HEK293 (cell line): ENCODE results near the gene SREBF1.

Experiments used
- CTCF ChIA-PET: fragments of 350-600 bp; formaldehyde crosslinking; extraction: SDS; loops from one replicate; lab custom pipeline; 2021; ENCODE audit warnings: antibody characterized with exemption; lab: Yijun Ruan, JAX
- POLR2A ChIA-PET: fragments of 300-600 bp; formaldehyde crosslinking; extraction: SDS; loops from one replicate; lab custom pipeline; 2020; ENCODE audit warnings: antibody characterized with exemption, inconsistent platforms; lab: Yijun Ruan, JAX
- H3K27ac ChIP-seq: fragments of 200-500 bp; sonication (Bioruptor generic); 2 replicates; pipeline ENCODE4 v1.5.1; 2014; ENCODE audit warnings: low read depth, low read length, control low read depth, inconsistent platforms; ENCODE audit errors: extremely low read depth
- H3K36me3 ChIP-seq, 2 experiments: fragments of 200-500 bp in 1 of 2; sonication (Bioruptor generic) in 1 of 2; 1 replicate in 1 of 2; 2 replicates in 1 of 2; pipeline ENCODE4 v1.5.1; 2014 to 2017; ENCODE audit warnings: inconsistent platforms in 2 of 2, low read length in 2 of 2; ENCODE audit not compliant: control insufficient read depth in 2 of 2, insufficient read depth in 1 of 2
- H3K4me1 ChIP-seq: fragments of 200-500 bp; sonication (Bioruptor generic); 2 replicates; pipeline ENCODE4 v1.5.1; 2014; ENCODE audit warnings: mild to moderate bottlenecking, low read length, inconsistent platforms; ENCODE audit not compliant: control insufficient read depth, insufficient read depth
- H3K4me3 ChIP-seq: 2 replicates; pipeline ENCODE4 v1.5.1; 2011; ENCODE audit warnings: low read depth, mild to moderate bottlenecking, control low read depth, low read length, moderate library complexity
- H3K9me3 ChIP-seq: fragments of 200-500 bp; sonication (Bioruptor generic); 2 replicates; pipeline ENCODE4 v1.5.1; 2014; ENCODE audit warnings: low read depth, low read length, inconsistent platforms; ENCODE audit not compliant: control insufficient read depth, insufficient read depth
- GLIS1 ChIP-seq: fragments of 450-650 bp; formaldehyde crosslinking; IDR thresholded peaks from 2 replicates; pipeline ENCODE4 v1.5.1; 2016; ENCODE audit warnings: missing biosample characterization, missing genetic modification characterization
- KLF1 ChIP-seq: fragments of 450-650 bp; formaldehyde crosslinking; IDR thresholded peaks from 2 replicates; pipeline ENCODE4 v1.5.1; 2016; ENCODE audit warnings: missing biosample characterization, missing genetic modification characterization
- KLF8 ChIP-seq: fragments of 450-650 bp; formaldehyde crosslinking; IDR thresholded peaks from 2 replicates; pipeline ENCODE4 v1.5.1; 2016; ENCODE audit warnings: missing biosample characterization, missing genetic modification characterization
- KLF9 ChIP-seq: fragments of 450-650 bp; formaldehyde crosslinking; IDR thresholded peaks from 2 replicates; pipeline ENCODE4 v1.5.1; 2016; ENCODE audit warnings: missing biosample characterization, missing genetic modification characterization, low read depth
- SP2 ChIP-seq: fragments of 450-650 bp; formaldehyde crosslinking; IDR thresholded peaks from 2 replicates; pipeline ENCODE4 v1.5.1; 2016; ENCODE audit warnings: missing biosample characterization, missing genetic modification characterization
- SP3 ChIP-seq: fragments of 450-650 bp; formaldehyde crosslinking; IDR thresholded peaks from 2 replicates; pipeline ENCODE4 v1.5.1; 2016; ENCODE audit warnings: missing biosample characterization, missing genetic modification characterization
- SP7 ChIP-seq: fragments of 450-650 bp; formaldehyde crosslinking; IDR thresholded peaks from 2 replicates; pipeline ENCODE4 v1.5.1; 2016; ENCODE audit warnings: missing biosample characterization, missing genetic modification characterization
- ZBTB8A ChIP-seq: fragments of 450-650 bp; formaldehyde crosslinking; IDR thresholded peaks from 2 replicates; pipeline ENCODE4 v1.5.1; 2016; ENCODE audit warnings: missing biosample characterization, missing genetic modification characterization
- ZFHX2 ChIP-seq: fragments of 450-650 bp; formaldehyde crosslinking; conservative IDR thresholded peaks from 2 replicates; pipeline ENCODE4 v1.5.1; 2016; ENCODE audit warnings: missing biosample characterization, missing genetic modification characterization
- ZIC2 ChIP-seq: fragments of 450-650 bp; formaldehyde crosslinking; IDR thresholded peaks from 2 replicates; pipeline ENCODE4 v1.5.1; 2016; ENCODE audit warnings: missing biosample characterization, missing genetic modification characterization
- ZNF121 ChIP-seq: fragments of 450-650 bp; formaldehyde crosslinking; IDR thresholded peaks from 2 replicates; pipeline ENCODE4 v1.5.1; 2016; ENCODE audit warnings: missing biosample characterization, missing genetic modification characterization
- ZNF133 ChIP-seq: fragments of 450-650 bp; formaldehyde crosslinking; IDR thresholded peaks from 2 replicates; pipeline ENCODE4 v1.5.1; 2016; ENCODE audit warnings: missing biosample characterization, missing genetic modification characterization
- ZNF155 ChIP-seq: fragments of 450-650 bp; formaldehyde crosslinking; IDR thresholded peaks from 2 replicates; pipeline ENCODE4 v1.5.1; 2016; ENCODE audit warnings: missing biosample characterization, missing genetic modification characterization
- ZNF184 ChIP-seq: fragments of 450-650 bp; IDR thresholded peaks from 2 replicates; pipeline ENCODE4 v1.5.1; 2018; ENCODE audit warnings: missing biosample characterization, mild to moderate bottlenecking, missing genetic modification characterization
- ZNF391 ChIP-seq: fragments of 450-650 bp; formaldehyde crosslinking; IDR thresholded peaks from 2 replicates; pipeline ENCODE4 v1.5.1; 2016; ENCODE audit warnings: low read depth, missing biosample characterization, missing genetic modification characterization, borderline replicate concordance
- ZNF571 ChIP-seq: fragments of 450-650 bp; formaldehyde crosslinking; IDR thresholded peaks from 2 replicates; pipeline ENCODE4 v1.5.0; 2017; ENCODE audit warnings: missing biosample characterization, missing genetic modification characterization
- ZSCAN16 ChIP-seq: fragments of 450-650 bp; formaldehyde crosslinking; IDR thresholded peaks from 2 replicates; pipeline ENCODE4 v1.5.1; 2016; ENCODE audit warnings: missing biosample characterization, missing genetic modification characterization
- ZSCAN30 ChIP-seq: fragments of 450-650 bp; IDR thresholded peaks from 2 replicates; pipeline ENCODE4 v1.5.1; 2018; ENCODE audit warnings: missing biosample characterization, mild to moderate bottlenecking, missing genetic modification characterization, moderate library complexity
- TF ChIP-seq, protein P1 (sequence below): fragments of 450-650 bp; formaldehyde crosslinking; IDR thresholded peaks from 2 replicates; pipeline ENCODE4 v1.5.1; 2017; ENCODE audit warnings: missing biosample characterization, missing genetic modification characterization
- TF ChIP-seq, protein P2 (sequence below): fragments of 450-650 bp; formaldehyde crosslinking; IDR thresholded peaks from 2 replicates; pipeline ENCODE4 v1.5.1; 2016; ENCODE audit warnings: missing biosample characterization, missing genetic modification characterization
- TF ChIP-seq, protein P3 (sequence below): fragments of 450-650 bp; formaldehyde crosslinking; IDR thresholded peaks from 2 replicates; pipeline ENCODE4 v1.5.1; 2016; ENCODE audit warnings: missing biosample characterization, missing genetic modification characterization
- TF ChIP-seq, protein P4 (sequence below): fragments of 450-650 bp; formaldehyde crosslinking; IDR thresholded peaks from 2 replicates; pipeline ENCODE4 v1.5.1; 2016; ENCODE audit warnings: missing biosample characterization, missing genetic modification characterization

SREBF1 gene

DNA sequence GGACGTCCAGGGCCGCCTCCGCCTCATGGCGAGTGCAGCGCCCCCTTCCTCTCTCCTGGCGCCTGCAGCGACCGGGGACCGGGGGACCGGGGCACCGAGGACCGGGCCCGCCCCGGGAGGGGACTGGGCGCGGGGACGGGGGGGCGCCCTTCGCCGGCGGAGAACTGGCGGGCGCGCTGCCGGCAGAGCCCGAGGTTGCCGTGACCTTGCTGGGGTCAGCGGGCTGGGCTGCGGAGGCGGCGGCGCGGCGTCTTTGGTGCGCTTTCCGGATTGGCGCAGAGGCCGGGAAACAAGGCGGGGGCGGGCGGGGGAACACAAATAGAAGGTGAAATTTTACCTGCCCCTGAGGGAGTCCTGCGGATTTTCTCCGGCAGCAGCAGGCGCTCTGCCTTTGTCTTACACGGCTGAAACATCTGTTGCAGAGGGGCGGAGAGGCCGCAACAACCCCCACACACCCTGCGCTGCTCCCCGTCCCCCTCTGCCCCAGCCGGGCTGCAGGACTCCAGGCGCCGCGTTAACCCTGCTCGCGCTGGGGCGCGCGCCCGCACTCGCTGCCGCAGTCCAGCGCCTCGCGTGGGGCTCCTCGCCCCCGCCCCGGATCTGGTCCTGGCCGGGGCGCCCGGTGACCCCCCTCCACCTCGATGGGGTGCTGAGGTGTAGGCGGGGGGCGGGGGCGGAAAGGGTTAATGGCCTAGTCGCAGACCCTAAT lies 53.5 kb downstream of the SREBF1 start (continued):
- TF ChIP-seq, protein P1, sequence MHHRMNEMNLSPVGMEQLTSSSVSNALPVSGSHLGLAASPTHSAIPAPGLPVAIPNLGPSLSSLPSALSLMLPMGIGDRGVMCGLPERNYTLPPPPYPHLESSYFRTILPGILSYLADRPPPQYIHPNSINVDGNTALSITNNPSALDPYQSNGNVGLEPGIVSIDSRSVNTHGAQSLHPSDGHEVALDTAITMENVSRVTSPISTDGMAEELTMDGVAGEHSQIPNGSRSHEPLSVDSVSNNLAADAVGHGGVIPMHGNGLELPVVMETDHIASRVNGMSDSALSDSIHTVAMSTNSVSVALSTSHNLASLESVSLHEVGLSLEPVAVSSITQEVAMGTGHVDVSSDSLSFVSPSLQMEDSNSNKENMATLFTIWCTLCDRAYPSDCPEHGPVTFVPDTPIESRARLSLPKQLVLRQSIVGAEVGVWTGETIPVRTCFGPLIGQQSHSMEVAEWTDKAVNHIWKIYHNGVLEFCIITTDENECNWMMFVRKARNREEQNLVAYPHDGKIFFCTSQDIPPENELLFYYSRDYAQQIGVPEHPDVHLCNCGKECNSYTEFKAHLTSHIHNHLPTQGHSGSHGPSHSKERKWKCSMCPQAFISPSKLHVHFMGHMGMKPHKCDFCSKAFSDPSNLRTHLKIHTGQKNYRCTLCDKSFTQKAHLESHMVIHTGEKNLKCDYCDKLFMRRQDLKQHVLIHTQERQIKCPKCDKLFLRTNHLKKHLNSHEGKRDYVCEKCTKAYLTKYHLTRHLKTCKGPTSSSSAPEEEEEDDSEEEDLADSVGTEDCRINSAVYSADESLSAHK (tag by site-specific recombination), result no peak

DNA sequence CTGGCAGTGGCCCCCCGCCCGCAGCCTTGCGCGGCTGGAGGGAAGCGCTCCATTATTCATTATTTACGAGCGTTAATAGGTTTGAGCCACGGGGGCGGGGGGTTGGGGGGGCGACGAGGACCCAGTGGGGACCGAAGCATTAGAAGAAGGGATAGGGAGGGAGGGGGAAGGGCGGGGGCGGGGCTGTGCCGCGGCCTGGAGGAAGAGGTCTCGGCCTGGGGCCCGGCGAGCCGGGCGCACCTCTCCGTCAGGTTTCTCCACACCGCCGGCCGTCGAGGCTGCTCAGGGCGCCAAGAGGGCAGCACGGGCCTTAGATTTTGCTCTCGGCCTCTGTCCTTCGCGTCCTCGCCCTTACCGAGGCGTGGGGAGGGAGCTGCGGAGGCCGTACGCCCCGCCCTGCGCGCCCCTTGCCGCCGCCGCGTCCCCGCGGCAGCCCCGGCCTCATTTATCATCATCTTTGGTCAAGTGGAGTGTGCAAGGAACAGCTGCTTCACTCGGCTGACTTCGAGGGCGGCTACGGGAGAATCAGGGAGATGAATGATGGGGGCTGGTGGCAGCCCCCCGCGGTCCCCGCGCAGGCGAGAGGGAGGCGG lies 54.2 kb downstream of the SREBF1 start:
- peaks cover 0 to 4% of the 10 kb centered on the region in 2 experiments; a peak in 1 of 3 replicates for H3K36me3 ChIP-seq
- H3K9me3 ChIP-seq, result no peaks in the 10 kb centered on the region
- peaks cover 39% of the 10 kb centered on the region for H3K4me1 ChIP-seq
- CTCF ChIA-PET, result interaction anchor here (0.6 kb wide), 1 partner anchor 137 kb away, joined by 3 read pairs; no protein-coding TSS in a partner anchor
- TF ChIP-seq ZIC2 (tag by site-specific recombination) (peak; percentile 75), KLF1 (tag by site-specific recombination) (peak; percentile 51), ZSCAN16 (tag by site-specific recombination) (no peak), ZNF133 (no peak), ZBTB8A (tag by site-specific recombination) (peak; percentile 22), KLF8 (tag by site-specific recombination) (peak; percentile 38; the same call in 1 of the 2 replicates), ZNF155 (tag by site-specific recombination) (no peak), SP2 (tag by site-specific recombination) (peak; percentile 46), KLF9 (peak; percentile 69), ZNF571 (tag by site-specific recombination) (no peak), ZNF391 (tag by site-specific recombination) (0 out of 2 replicates have a peak, but pooled peaks have one; percentile 17), ZNF184 (0 out of 2 replicates have a peak, but pooled peaks have one; percentile 38), SP3 (tag by site-specific recombination) (peak; percentile 53), ZFHX2 (tag by site-specific recombination) (no peak; the same call in 1 of the 2 replicates), GLIS1 (tag by site-specific recombination) (peak; percentile 68), SP7 (tag by site-specific recombination) (peak; percentile 12), ZNF121 (peak; percentile 59; the same call in 1 of the 2 replicates), ZSCAN30 (tag by site-specific recombination) (no peak)
- TF ChIP-seq, protein P2, sequence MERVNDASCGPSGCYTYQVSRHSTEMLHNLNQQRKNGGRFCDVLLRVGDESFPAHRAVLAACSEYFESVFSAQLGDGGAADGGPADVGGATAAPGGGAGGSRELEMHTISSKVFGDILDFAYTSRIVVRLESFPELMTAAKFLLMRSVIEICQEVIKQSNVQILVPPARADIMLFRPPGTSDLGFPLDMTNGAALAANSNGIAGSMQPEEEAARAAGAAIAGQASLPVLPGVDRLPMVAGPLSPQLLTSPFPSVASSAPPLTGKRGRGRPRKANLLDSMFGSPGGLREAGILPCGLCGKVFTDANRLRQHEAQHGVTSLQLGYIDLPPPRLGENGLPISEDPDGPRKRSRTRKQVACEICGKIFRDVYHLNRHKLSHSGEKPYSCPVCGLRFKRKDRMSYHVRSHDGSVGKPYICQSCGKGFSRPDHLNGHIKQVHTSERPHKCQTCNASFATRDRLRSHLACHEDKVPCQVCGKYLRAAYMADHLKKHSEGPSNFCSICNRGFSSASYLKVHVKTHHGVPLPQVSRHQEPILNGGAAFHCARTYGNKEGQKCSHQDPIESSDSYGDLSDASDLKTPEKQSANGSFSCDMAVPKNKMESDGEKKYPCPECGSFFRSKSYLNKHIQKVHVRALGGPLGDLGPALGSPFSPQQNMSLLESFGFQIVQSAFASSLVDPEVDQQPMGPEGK (tag by site-specific recombination), result peak; percentile 0
- TF ChIP-seq, protein P3, sequence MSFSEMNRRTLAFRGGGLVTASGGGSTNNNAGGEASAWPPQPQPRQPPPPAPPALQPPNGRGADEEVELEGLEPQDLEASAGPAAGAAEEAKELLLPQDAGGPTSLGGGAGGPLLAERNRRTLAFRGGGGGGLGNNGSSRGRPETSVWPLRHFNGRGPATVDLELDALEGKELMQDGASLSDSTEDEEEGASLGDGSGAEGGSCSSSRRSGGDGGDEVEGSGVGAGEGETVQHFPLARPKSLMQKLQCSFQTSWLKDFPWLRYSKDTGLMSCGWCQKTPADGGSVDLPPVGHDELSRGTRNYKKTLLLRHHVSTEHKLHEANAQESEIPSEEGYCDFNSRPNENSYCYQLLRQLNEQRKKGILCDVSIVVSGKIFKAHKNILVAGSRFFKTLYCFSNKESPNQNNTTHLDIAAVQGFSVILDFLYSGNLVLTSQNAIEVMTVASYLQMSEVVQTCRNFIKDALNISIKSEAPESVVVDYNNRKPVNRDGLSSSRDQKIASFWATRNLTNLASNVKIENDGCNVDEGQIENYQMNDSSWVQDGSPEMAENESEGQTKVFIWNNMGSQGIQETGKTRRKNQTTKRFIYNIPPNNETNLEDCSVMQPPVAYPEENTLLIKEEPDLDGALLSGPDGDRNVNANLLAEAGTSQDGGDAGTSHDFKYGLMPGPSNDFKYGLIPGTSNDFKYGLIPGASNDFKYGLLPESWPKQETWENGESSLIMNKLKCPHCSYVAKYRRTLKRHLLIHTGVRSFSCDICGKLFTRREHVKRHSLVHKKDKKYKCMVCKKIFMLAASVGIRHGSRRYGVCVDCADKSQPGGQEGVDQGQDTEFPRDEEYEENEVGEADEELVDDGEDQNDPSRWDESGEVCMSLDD, result peak; percentile 36; the same call in 1 of the 2 replicates
- TF ChIP-seq, protein P4, sequence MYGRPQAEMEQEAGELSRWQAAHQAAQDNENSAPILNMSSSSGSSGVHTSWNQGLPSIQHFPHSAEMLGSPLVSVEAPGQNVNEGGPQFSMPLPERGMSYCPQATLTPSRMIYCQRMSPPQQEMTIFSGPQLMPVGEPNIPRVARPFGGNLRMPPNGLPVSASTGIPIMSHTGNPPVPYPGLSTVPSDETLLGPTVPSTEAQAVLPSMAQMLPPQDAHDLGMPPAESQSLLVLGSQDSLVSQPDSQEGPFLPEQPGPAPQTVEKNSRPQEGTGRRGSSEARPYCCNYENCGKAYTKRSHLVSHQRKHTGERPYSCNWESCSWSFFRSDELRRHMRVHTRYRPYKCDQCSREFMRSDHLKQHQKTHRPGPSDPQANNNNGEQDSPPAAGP, result peak; percentile 65
- TF ChIP-seq, all 188 proteins: peak for 15
- Histone ChIP-seq H3K4me3 (peak overlapping the region; percentile 38), H3K27ac (peak overlapping the region; percentile 97)
- POLR2A ChIA-PET, result interaction anchor here (2.9 kb wide), 1 partner anchor 54 kb away, joined by 16 read pairs; the partner anchor contains the start of gene SREBF1
